ENCODE results near the gene TMEM132D.

TMEM132D gene

DNA sequence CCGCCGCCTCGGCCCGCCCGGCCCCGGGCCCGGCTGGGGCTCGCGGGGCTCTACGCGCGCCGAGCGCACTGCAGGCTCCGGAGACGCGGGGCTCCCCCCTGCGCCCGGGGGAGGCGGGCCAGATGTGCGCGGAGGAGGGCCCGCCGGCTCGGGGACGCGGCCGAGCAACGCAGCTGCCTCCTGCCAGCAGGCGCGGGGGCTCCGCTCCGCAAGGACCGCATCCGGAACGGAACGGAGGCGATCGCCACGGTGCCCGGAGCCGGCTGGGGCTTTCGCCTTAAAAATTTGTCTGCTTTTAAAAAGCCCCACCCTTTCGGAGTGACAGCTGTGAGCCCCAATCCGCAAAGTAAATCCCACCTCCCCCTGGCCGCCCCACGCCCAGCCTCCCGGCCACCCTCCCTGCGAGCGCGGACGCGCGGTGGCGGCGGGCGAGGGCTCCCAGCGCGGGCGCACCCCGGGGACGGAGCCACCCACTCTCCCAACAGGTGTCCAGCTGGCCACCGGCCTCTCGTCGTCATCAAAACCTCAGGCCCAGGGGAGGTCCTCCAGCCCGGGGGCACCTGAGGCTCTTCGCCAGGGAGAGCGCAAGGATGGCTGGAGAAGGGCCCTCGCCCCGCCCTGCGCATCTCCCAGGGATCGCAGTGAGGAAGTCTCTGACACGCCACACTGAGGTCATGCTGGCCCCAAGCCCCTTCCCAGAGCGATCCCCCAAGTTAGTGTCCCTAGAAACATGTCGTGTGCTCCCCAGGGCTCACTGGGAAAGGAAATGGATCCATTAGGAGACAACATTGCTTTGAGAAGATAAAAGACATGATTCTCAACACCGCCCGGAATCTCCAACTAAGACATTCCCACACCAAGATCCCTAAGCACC lies at the start of gene TMEM132D:
TSS of gene TMEM132D (minus strand) at position 70 of the 874 bp plus-strand sequence.
- no peak within 1 kb of the TSS for H3K4me3 ChIP-seq (replicated peaks in 1 of 2; ENCODE audit: low read depth in 2 of 2, low read length in 2 of 2)
- TF ChIP-seq, protein P1, sequence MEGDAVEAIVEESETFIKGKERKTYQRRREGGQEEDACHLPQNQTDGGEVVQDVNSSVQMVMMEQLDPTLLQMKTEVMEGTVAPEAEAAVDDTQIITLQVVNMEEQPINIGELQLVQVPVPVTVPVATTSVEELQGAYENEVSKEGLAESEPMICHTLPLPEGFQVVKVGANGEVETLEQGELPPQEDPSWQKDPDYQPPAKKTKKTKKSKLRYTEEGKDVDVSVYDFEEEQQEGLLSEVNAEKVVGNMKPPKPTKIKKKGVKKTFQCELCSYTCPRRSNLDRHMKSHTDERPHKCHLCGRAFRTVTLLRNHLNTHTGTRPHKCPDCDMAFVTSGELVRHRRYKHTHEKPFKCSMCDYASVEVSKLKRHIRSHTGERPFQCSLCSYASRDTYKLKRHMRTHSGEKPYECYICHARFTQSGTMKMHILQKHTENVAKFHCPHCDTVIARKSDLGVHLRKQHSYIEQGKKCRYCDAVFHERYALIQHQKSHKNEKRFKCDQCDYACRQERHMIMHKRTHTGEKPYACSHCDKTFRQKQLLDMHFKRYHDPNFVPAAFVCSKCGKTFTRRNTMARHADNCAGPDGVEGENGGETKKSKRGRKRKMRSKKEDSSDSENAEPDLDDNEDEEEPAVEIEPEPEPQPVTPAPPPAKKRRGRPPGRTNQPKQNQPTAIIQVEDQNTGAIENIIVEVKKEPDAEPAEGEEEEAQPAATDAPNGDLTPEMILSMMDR (IDR thresholded peaks at IDR 0.05; ENCODE audit: low read depth, low read length): no peak
- DNase-seq (ENCODE audit: low read depth in 2 of 2): no peak

DNA sequence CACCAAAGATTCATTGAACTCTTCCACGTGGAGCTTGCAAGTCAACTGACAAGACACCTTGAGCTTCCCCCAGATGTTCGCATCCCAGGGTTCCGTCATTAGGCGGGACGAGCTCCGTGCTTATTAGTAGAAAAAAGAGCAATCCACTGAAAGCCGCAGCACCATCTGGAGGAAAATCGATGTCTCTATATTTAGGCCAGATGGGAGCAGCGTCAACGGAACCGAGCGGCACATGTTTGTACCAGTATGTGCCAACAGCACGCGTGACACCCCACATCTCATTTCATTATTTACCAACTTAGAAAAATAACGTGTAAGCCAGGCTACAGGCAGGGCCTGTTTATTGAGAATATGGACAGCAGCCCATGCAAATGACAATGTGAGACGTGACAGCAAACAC lies 45.8 kb upstream of the TMEM132D start:
- TF ChIP-seq, protein P1 (IDR thresholded peaks at IDR 0.05; ENCODE audit: low read depth, low read length): no peak
- no peak overlapping the region for H3K4me3 ChIP-seq (replicated peaks in 1 of 2; ENCODE audit: low read depth in 2 of 2, low read length in 2 of 2)
- no peak for DNase-seq (ENCODE audit: low read depth in 2 of 2)

DNA sequence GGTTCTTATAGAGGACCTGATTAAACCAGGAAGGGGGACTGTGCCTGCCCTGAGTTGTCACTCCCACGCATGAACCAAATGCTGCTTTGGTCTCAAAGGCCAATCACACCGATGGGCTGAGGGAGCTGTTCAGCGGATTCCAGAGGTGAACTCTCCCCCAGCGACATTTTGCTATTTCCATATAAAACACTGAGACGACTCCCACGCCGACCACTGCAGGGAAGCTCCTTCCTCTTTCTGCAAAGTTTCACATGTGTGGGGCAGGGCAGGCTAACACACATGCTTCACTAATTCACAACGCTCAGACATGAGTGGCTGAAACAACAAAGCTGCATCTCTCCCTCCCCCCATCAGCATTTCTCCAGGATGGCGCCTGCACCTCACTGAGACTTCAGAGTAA lies 37.8 kb upstream of the TMEM132D start:
- no peak for DNase-seq (ENCODE audit: low read depth in 2 of 2)
- TF ChIP-seq, protein P1 (IDR thresholded peaks at IDR 0.05; ENCODE audit: low read depth, low read length): no peak
- H3K4me3 ChIP-seq (replicated peaks in 1 of 2; ENCODE audit: low read depth in 2 of 2, low read length in 2 of 2): no peak overlapping the region

DNA sequence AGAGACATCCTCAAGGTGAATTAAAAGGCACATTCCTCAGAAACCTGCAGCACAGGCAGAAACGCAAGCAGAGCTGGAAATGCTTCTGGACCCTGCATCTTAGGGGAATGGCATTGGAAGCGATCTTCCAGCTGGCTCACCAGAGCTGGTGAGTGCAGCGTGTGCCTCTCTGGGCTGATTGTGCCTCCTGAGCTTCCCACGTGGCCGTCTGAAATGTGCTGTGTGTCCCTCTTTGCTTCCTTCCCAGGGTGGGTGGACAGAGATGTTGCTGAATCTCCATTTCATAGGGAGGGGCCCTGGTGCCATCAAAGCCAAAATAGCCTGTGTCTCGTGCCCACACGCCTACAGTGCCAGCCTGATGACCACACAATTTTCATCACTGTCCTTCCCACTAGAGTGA lies 34.3 kb upstream of the TMEM132D start:
- no peak overlapping the region for H3K4me3 ChIP-seq (replicated peaks in 1 of 2; ENCODE audit: low read depth in 2 of 2, low read length in 2 of 2)
- TF ChIP-seq, protein P1 (IDR thresholded peaks at IDR 0.05; ENCODE audit: low read depth, low read length): no peak
- DNase-seq (ENCODE audit: low read depth in 2 of 2): no peak

DNA sequence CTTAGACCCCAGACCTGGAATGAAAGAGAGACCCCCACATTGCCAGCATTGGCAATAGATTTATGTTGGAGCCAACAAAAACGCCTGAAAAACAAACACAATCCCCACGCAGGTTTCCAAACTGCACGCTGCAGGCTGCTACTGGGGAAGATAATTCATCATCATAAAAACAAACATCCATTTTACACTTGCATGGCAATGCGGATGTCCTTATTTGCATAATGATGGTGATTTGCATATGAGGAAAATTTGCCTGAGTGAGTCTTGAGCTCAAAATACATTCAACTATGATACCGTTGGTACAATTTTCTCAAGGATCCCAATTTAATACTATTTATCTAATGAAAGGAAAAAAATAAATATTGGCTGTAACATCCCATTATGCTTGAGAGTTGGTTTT lies 33.6 kb upstream of the TMEM132D start:
- no peak for DNase-seq (ENCODE audit: low read depth in 2 of 2)
- H3K4me3 ChIP-seq (replicated peaks in 1 of 2; ENCODE audit: low read depth in 2 of 2, low read length in 2 of 2): no peak overlapping the region
- TF ChIP-seq, protein P1 (IDR thresholded peaks at IDR 0.05; ENCODE audit: low read depth, low read length): no peak

DNA sequence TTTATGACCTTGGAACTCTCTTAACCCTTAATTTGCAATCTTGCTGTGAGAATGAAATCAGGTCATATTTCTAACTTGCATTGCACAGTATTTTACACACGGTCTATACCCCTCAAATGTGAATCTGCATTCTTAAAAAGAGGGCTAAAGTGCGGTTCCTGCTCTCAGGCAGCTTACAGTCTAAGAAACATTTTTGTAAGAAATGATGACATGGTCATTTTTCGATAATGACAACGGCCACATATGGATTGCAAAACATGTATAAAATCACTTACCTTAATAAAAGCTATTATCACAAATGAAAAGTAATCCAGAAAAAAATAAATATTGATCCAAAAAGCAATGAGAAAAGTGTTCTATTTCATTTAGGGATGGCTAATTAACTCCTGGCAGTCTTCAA lies 24.8 kb upstream of the TMEM132D start:
- no peak overlapping the region for H3K4me3 ChIP-seq (replicated peaks in 1 of 2; ENCODE audit: low read depth in 2 of 2, low read length in 2 of 2)
- DNase-seq (ENCODE audit: low read depth in 2 of 2): no peak

More for the DNA sequence above, 24.8 kb upstream of the TMEM132D start:
- TF ChIP-seq, protein P1 (IDR thresholded peaks at IDR 0.05; ENCODE audit: low read depth, low read length): no peak
